H1 (cell line): ENCODE data around the gene CCDC71. TPM values are rescaled to one million over a fixed set of nuclear protein-coding genes. Genes with fewer than 3 reads are reported as not detected.

Source experiments
- CTCF ChIA-PET: fragments of 300-600 bp; sonication (Branson Sonifier 250); formaldehyde crosslinking; loops from one replicate; lab custom pipeline; 2021; ENCODE audit not compliant: partially characterized antibody; lab: Charles Lee
- POLR2A ChIA-PET: fragments of 300-600 bp; sonication (Branson Sonifier 250); formaldehyde crosslinking; loops from one replicate; lab custom pipeline; 2021; ENCODE audit warnings: inconsistent platforms; ENCODE audit not compliant: partially characterized antibody; lab: Charles Lee
- DNase-seq, 2 experiments: peaks; one replicate each; pipeline versions ENCODE4 v3.0.0 to v3.0.0-alpha.2; 2010 to 2022; ENCODE audit warnings: low spot score in 2 of 2, low read depth in 1 of 2, mixed read lengths in 1 of 2
- FAIRE-seq: peaks from 2 replicates; lab custom pipeline; 2011; peaks lifted over from hg19 to GRCh38; lab: Jason Lieb, UNC
- H2AFZ ChIP-seq: 2 replicates; pipeline ENCODE4 v1.8.1; 2012; ENCODE audit warnings: low read length, inconsistent platforms
- H2AK5ac ChIP-seq: 2 replicates; pipeline ENCODE4 v1.6.1; 2013; ENCODE audit warnings: low read depth, low read length
- H2BK120ac ChIP-seq: replicated peaks from 2 replicates; pipeline ENCODE3; 2013; ENCODE audit warnings: low read depth, low read length, inconsistent platforms
- H2BK12ac ChIP-seq: 2 replicates; pipeline ENCODE4 v1.6.1; 2013; ENCODE audit warnings: low read depth, low read length
- H2BK15ac ChIP-seq: 2 replicates; pipeline ENCODE4 v1.6.1; 2013; ENCODE audit warnings: low read length
- H2BK20ac ChIP-seq: 2 replicates; pipeline ENCODE4 v1.6.1; 2013; ENCODE audit warnings: low read length
- H2BK5ac ChIP-seq: 2 replicates; pipeline ENCODE4 v1.6.1; 2013; ENCODE audit warnings: low read depth, low read length
- H3K14ac ChIP-seq: 2 replicates; pipeline ENCODE4 v1.6.1; 2013; ENCODE audit warnings: inconsistent platforms; ENCODE audit not compliant: insufficient read length
- H3K18ac ChIP-seq: 2 replicates; pipeline ENCODE4 v1.6.1; 2013; ENCODE audit warnings: low read length; ENCODE audit errors: extremely low read depth
- H3K23ac ChIP-seq: 2 replicates; pipeline ENCODE4 v1.6.1; 2013; ENCODE audit warnings: inconsistent platforms; ENCODE audit not compliant: insufficient read length
- H3K23me2 ChIP-seq: 2 replicates; pipeline ENCODE4 v1.6.1; 2013; ENCODE audit warnings: low read depth, low read length
- H3K27ac ChIP-seq: 2 replicates; pipeline ENCODE4 v1.6.1; 2011; ENCODE audit warnings: low read depth, low read length, inconsistent platforms
- H3K27me3 ChIP-seq, 4 experiments: replicated peaks in 1 of 4; 1 replicate in 1 of 4; 2 replicates in 3 of 4; pipeline versions ENCODE4 v1.6.1 to v1.8.1; 2011 to 2013; ENCODE audit warnings: low read length in 3 of 4, mild to moderate bottlenecking in 3 of 4, inconsistent platforms in 2 of 4, mixed read lengths in 2 of 4, moderate library complexity in 1 of 4; ENCODE audit not compliant: control insufficient read depth in 3 of 4, insufficient read depth in 3 of 4; ENCODE audit errors: extremely low read depth in 1 of 4
- H3K36me3 ChIP-seq, 4 experiments: 2 replicates each; pipeline versions ENCODE4 v1.6.1 to v1.8.1; 2011 to 2013; ENCODE audit warnings: mild to moderate bottlenecking in 4 of 4, low read length in 3 of 4, moderate library complexity in 2 of 4, control low read depth in 1 of 4, inconsistent platforms in 1 of 4; ENCODE audit not compliant: insufficient read depth in 4 of 4, control insufficient read depth in 2 of 4
- H3K4ac ChIP-seq: replicated peaks from 2 replicates; pipeline ENCODE3; 2013; ENCODE audit warnings: low read length, low read depth, mixed read lengths, inconsistent platforms; ENCODE audit not compliant: insufficient read length
- H3K4me1 ChIP-seq, 4 experiments: replicated peaks in 1 of 4; 1 replicate in 1 of 4; 2 replicates in 3 of 4; pipeline versions ENCODE4 v1.6.1 to v1.8.1; 2011 to 2013; ENCODE audit warnings: low read length in 3 of 4, inconsistent platforms in 2 of 4, mixed read lengths in 1 of 4; ENCODE audit not compliant: insufficient read depth in 4 of 4, control insufficient read depth in 3 of 4
- H3K4me2 ChIP-seq, 2 experiments: 2 replicates each; pipeline versions ENCODE4 v1.6.1 to v1.8.1; 2011 to 2013; ENCODE audit warnings: low read depth in 2 of 2, low read length in 2 of 2, control low read depth in 1 of 2, inconsistent platforms in 1 of 2, mild to moderate bottlenecking in 1 of 2; ENCODE audit not compliant: insufficient read depth in 1 of 2
- H3K4me3 ChIP-seq, 4 experiments: fragments of 200-600, 300-600 bp in 1 of 4; sonication (generic), shearing (Covaris generic), sonication (Bioruptor Twin) in 1 of 4; 2 replicates each; pipeline versions ENCODE4 v1.5.1 to v1.8.1; 2011 to 2016; ENCODE audit warnings: low read length in 4 of 4, low read depth in 3 of 4, control low read depth in 2 of 4, inconsistent platforms in 2 of 4, mild to moderate bottlenecking in 2 of 4, mixed read lengths in 1 of 4, moderate library complexity in 1 of 4; ENCODE audit not compliant: insufficient read depth in 2 of 4; ENCODE audit errors: extremely low read depth in 1 of 4
- H3K56ac ChIP-seq: replicated peaks from 2 replicates; pipeline ENCODE3; 2013; ENCODE audit warnings: low read depth, mild to moderate bottlenecking, mixed read lengths, low read length, inconsistent platforms; ENCODE audit not compliant: insufficient read length
- H3K79me1 ChIP-seq: 2 replicates; pipeline ENCODE4 v1.6.1; 2013; ENCODE audit warnings: low read depth, low read length, control low read depth
- H3K79me2 ChIP-seq, 2 experiments: 2 replicates each; pipeline versions ENCODE4 v1.6.1 to v1.8.1; 2012 to 2013; ENCODE audit warnings: low read length in 2 of 2, mild to moderate bottlenecking in 2 of 2, inconsistent platforms in 1 of 2; ENCODE audit not compliant: insufficient read depth in 2 of 2, control insufficient read depth in 1 of 2
- H3K9ac ChIP-seq, 4 experiments: replicated peaks in 1 of 4; 1 replicate in 1 of 4; 2 replicates in 3 of 4; pipeline versions ENCODE4 v1.6.1 to v1.8.1; 2011 to 2013; ENCODE audit warnings: low read depth in 3 of 4, low read length in 3 of 4, control low read depth in 2 of 4, mild to moderate bottlenecking in 2 of 4, moderate library complexity in 2 of 4, inconsistent platforms in 1 of 4; ENCODE audit errors: extremely low read depth in 1 of 4
- H3K9me3 ChIP-seq, 2 experiments: 2 replicates each; pipeline versions ENCODE4 v1.6.1 to v1.8.1; 2012 to 2013; ENCODE audit warnings: mild to moderate bottlenecking in 2 of 2, moderate library complexity in 2 of 2, control low read depth in 1 of 2, inconsistent platforms in 1 of 2, low read depth in 1 of 2, low read length in 1 of 2, mixed read lengths in 1 of 2; ENCODE audit not compliant: insufficient read depth in 2 of 2
- H4K20me1 ChIP-seq, 2 experiments: replicated peaks in 1 of 2; 2 replicates each; pipeline versions ENCODE3 to v1.8.1; 2011 to 2013; ENCODE audit warnings: inconsistent platforms in 2 of 2, low read length in 2 of 2, mild to moderate bottlenecking in 1 of 2; ENCODE audit not compliant: insufficient read depth in 2 of 2, control insufficient read depth in 1 of 2
- H4K5ac ChIP-seq: 2 replicates; pipeline ENCODE4 v1.6.1; 2013; ENCODE audit warnings: low read length, low read depth, mixed read lengths, inconsistent platforms; ENCODE audit not compliant: insufficient read length
- H4K8ac ChIP-seq: 2 replicates; pipeline ENCODE4 v1.8.0; 2013; ENCODE audit warnings: mild to moderate bottlenecking, moderate library complexity, low read length, inconsistent platforms; ENCODE audit not compliant: insufficient read depth; ENCODE audit errors: extremely low read depth
- H4K91ac ChIP-seq: replicated peaks from 2 replicates; pipeline ENCODE3; 2013; ENCODE audit warnings: low read length, mixed read lengths, inconsistent platforms; ENCODE audit not compliant: insufficient read length
- ASH2L ChIP-seq: fragments of 200-600, 300-600 bp; sonication (generic); IDR thresholded peaks from one replicate; pipeline ENCODE4 v1.7.1; 2017; ENCODE audit warnings: low read length
- CBX5 ChIP-seq: fragments of 300-800, 300-1000 bp; sonication (generic); IDR thresholded peaks from 2 replicates; pipeline ENCODE4 v1.7.1; 2016; ENCODE audit warnings: antibody characterized with exemption, low read length, low read depth
- HDAC6 ChIP-seq: IDR thresholded peaks from one replicate; pipeline ENCODE4 v1.7.1; 2012; ENCODE audit warnings: low read depth, mild to moderate bottlenecking, inconsistent platforms, low read length, moderate library complexity
- JUND ChIP-seq: IDR thresholded peaks from 2 replicates; pipeline ENCODE4 v1.6.1; 2011; ENCODE audit warnings: mild to moderate bottlenecking, improper control_type of control experiment, low read length
- POLR2AphosphoS5 ChIP-seq: IDR thresholded peaks from 2 replicates; pipeline ENCODE4 v1.6.1; 2011; ENCODE audit warnings: low read depth, low read length
- SAP30 ChIP-seq: fragments of 300-600 bp; sonication (generic); IDR thresholded peaks from 2 replicates; pipeline ENCODE4 v1.7.1; 2012; ENCODE audit warnings: low read length, moderate library complexity, mild to moderate bottlenecking, inconsistent platforms; ENCODE audit not compliant: insufficient read depth, insufficient replicate concordance
- SP1 ChIP-seq: IDR thresholded peaks from 2 replicates; pipeline ENCODE4 v1.6.1; 2011; ENCODE audit warnings: low read depth, low read length
- SRF ChIP-seq: IDR thresholded peaks from 2 replicates; pipeline ENCODE4 v1.6.1; 2011; ENCODE audit warnings: mild to moderate bottlenecking, low read depth, low read length, moderate library complexity
- TAF1 ChIP-seq: IDR thresholded peaks from 2 replicates; pipeline ENCODE4 v1.6.1; 2011; ENCODE audit warnings: mild to moderate bottlenecking, low read depth, low read length
- TAF7 ChIP-seq: optimal IDR thresholded peaks from 2 replicates; pipeline ENCODE3; 2011; ENCODE audit warnings: low read depth, mild to moderate bottlenecking, inconsistent platforms, low read length, moderate library complexity, borderline replicate concordance
- ZNF274 ChIP-seq: IDR thresholded peaks from 2 replicates; pipeline ENCODE4 v1.7.0; 2012; ENCODE audit warnings: low read length, borderline replicate concordance; ENCODE audit errors: extremely low read depth
- polyA plus RNA-seq, 7 experiments: library from polyadenylated mRNA; depleted of rRNA in 3 of 7; stranded (reverse) in 5 of 7; unstranded in 2 of 7; fragments of >200 nt in 5 of 7; fragments of 200-250 nt in 2 of 7; gene quantifications; 1 replicate in 5 of 7; 2 replicates in 1 of 7; 4 replicates in 1 of 7; pipeline versions ENCODE4 v1.2.1 to v1.2.3, GENCODE V29; 2011 to 2013; ENCODE audit warnings: missing spikeins in 2 of 7, mixed read lengths in 2 of 7
- total RNA-seq: library from RNA; stranded (reverse); fragmentation: NEBNext Ultra II Directional; extraction: Animal tissue kit (Norgen Biotek cat#: 25700); gene quantifications from 2 replicates; pipeline ENCODE4 v1.2.1, GENCODE V29; 2021

The CCDC71 gene
- total and polyA plus RNA-seq, 2 of the 8 experiments (the other 6 are each of a cell fraction or from before 2014, with no cell fraction given) = 26.7 to 57.4 TPM

- Histone ChIP-seq H4K5ac (no peak overlapping the region), H4K8ac (no peak overlapping the region), H2BK120ac (no peak overlapping the region), H3K27me3 (no peaks in the 10 kb centered on the region), H3K4me1 (no peaks in the 10 kb centered on the region), H3K27ac (no peak overlapping the region), H3K79me2 (no peaks in the 10 kb centered on the region), H3K18ac (no peak overlapping the region), H3K4me2 (no peak overlapping the region), H4K91ac (no peak overlapping the region), H2BK20ac (no peak overlapping the region), H4K20me1 (no peaks in the 10 kb centered on the region), H2BK15ac (no peak overlapping the region), H3K23me2 (no peaks in the 10 kb centered on the region), H2AK5ac (no peak overlapping the region), H3K79me1 (no peaks in the 10 kb centered on the region), H3K56ac (no peak overlapping the region), H3K9ac (no peak overlapping the region), H3K23ac (no peak overlapping the region), H2AFZ (no peak overlapping the region), H3K14ac (no peak overlapping the region), H3K4ac (no peak overlapping the region), H2BK5ac (no peak overlapping the region), H2BK12ac (no peak overlapping the region), H3K9me3 (peaks cover 0 to 7% of the 10 kb centered on the region in 2 experiments; a peak in 1 of 4 replicates), H3K4me3 (no peak overlapping the region), H3K36me3 (no peaks in the 10 kb centered on the region)
- POLR2A ChIA-PET = interaction anchor here (1.3 kb wide), 1 partner anchor 17 kb away, joined by 3 read pairs; no protein-coding TSS in a partner anchor
- FAIRE-seq = no peak
- CTCF ChIA-PET = interaction anchor here (0.6 to 4.3 kb wide), 3 partner anchors 10 to 396 kb away, joined by 3 to 17 read pairs (median 4); partner anchors contain the start of gene KLHDC8B
- no peak for DNase-seq
- TF ChIP-seq HDAC6 = no peak
- TF ChIP-seq POLR2AphosphoS5 = no peak
- no peak for TF ChIP-seq TAF7
- no peak for TF ChIP-seq SP1
- no peak for TF ChIP-seq JUND
- TF ChIP-seq ASH2L = no peak
- no peak for TF ChIP-seq SAP30
- no peak for TF ChIP-seq ZNF274
- no peak for TF ChIP-seq TAF1
- no peak for TF ChIP-seq CBX5
- no peak for TF ChIP-seq SRF
These were observed 14.0 kb upstream of the CCDC71 start for GRCh38 chr3:49180116-49180515.
